SKM-1 (cell line): ENCODE measurements around the gene PARP15.
"Not testable (repeated sequence)": the region's sequence is repeated elsewhere in the genome, so short reads cannot be mapped to it uniquely, and the experiment has no call there.

Experiments
- DNase-seq: peaks from one replicate; lab custom pipeline; 2025; ENCODE audit not compliant: unreplicated experiment; lab: John Stamatoyannopoulos, UW

The PARP15 gene

GRCh38 chr3:122662505-122662904 lies 85.1 kb downstream of the PARP15 start:
- DNase-seq = no peak

- DNase-seq = no peak
Observed at GRCh38 chr3:122665226-122665786, 87.9 kb downstream of the PARP15 start.

GRCh38 chr3:122665881-122666280 lies 88.4 kb downstream of the PARP15 start:
- no peak for DNase-seq

GRCh38 chr3:122668930-122669730 lies 91.7 kb downstream of the PARP15 start:
- DNase-seq = no peak

- DNase-seq = no peak
Observed at GRCh38 chr3:122671553-122671952, 94.1 kb downstream of the PARP15 start.

- DNase-seq = no peak
Observed at GRCh38 chr3:122674339-122674738, 96.9 kb downstream of the PARP15 start.

- no peak for DNase-seq
Observed at GRCh38 chr3:122676759-122677158, 99.3 kb downstream of the PARP15 start.

- no peak for DNase-seq
Observed at GRCh38 chr3:122677216-122677615, 99.8 kb downstream of the PARP15 start.

- no peak for DNase-seq
Observed at GRCh38 chr3:122678506-122678905, 101.1 kb downstream of the PARP15 start.

- peak; percentile 66 for DNase-seq
Observed at GRCh38 chr3:122679085-122679881, 101.8 kb downstream of the PARP15 start.

GRCh38 chr3:122679882-122680474 lies 102.5 kb downstream of the PARP15 start:
- no peak for DNase-seq

- peak; percentile 24 for DNase-seq
Observed at GRCh38 chr3:122680475-122681283, 103.2 kb downstream of the PARP15 start, which contains the start of gene PARP14. PARP14 (plus strand) TSS chr3:122680839; CDS start chr3:122680884, 45 bp downstream.

- DNase-seq = no peak
Observed at GRCh38 chr3:122681284-122681973, 104.0 kb downstream of the PARP15 start.

GRCh38 chr3:122681974-122682409 lies 104.5 kb downstream of the PARP15 start:
- no peak for DNase-seq

- not testable (repeated sequence) for DNase-seq
Observed at GRCh38 chr3:122682778-122683411, 105.4 kb downstream of the PARP15 start.

- DNase-seq = no peak
Observed at GRCh38 chr3:122687298-122687697, 109.8 kb downstream of the PARP15 start.
